Motor neuron (in vitro differentiated cells): ENCODE results near the gene LOX. TPM values are rescaled to one million over a fixed set of nuclear protein-coding genes. Genes with fewer than 3 reads are reported as not detected.

Experiments
- ATAC-seq, 8 experiments: fragments of 200-7000 bp; cut with Tn5 transposase; replicated peaks in 6 of 8; 2 replicates each; pipeline ENCODE4 v1.8.0; 2021; ENCODE audit warnings: mild to moderate bottlenecking in 8 of 8, moderate library complexity in 8 of 8
- H3K27ac ChIP-seq, 2 donors: fragments of 250-450 bp; sonication (Bioruptor Pico); 2 replicates each; pipeline ENCODE4 v1.9.0; 2021; ENCODE audit warnings: antibody characterized with exemption in 2 of 2, mild to moderate bottlenecking in 2 of 2, moderate library complexity in 1 of 2
- H3K4me1 ChIP-seq, 2 donors: fragments of 250-450 bp; sonication (Bioruptor Pico); replicated peaks in 1 of 2; 2 replicates each; pipeline ENCODE4 v1.6.1; 2021; ENCODE audit warnings: antibody characterized with exemption in 2 of 2, mild to moderate bottlenecking in 2 of 2, moderate library complexity in 1 of 2
- H3K4me3 ChIP-seq, 5 donors: fragments of 250-450 bp; sonication (Bioruptor Pico); 2 replicates each; pipeline ENCODE4 v1.9.0; 2021; ENCODE audit warnings: antibody characterized with exemption in 5 of 5, mild to moderate bottlenecking in 5 of 5, moderate library complexity in 4 of 5
- WGBS, 10 experiments: fragments of 450-650 bp; shearing (Covaris generic); methylation state at CpG; one replicate each; pipeline ENCODE4 v1.0.0; 2022; 5-methylcytosine and 5-hydroxymethylcytosine counted together
- in situ Hi-C, 9 experiments: fragments of 400-800 bp; cut with MboI; loops; one replicate each; pipeline ENCODE4 v1.15.0; 2021; ENCODE audit warnings: low sequenced_read_pairs in 9 of 9, low pct_unique_long_range_greater_than_20kb in 2 of 9; ENCODE audit not compliant: unreplicated experiment in 9 of 9
- total RNA-seq, 8 experiments: library from RNA; unstranded; fragments of 300-600 nt; gene quantifications; 2 replicates each; pipeline versions ENCODE4 v1.2.3 to v1.2.4, GENCODE V29; 2022

The LOX gene
- total RNA-seq, 8 experiments from 2014 or later, result 1.0 to 147 (median 15.5) TPM

DNA sequence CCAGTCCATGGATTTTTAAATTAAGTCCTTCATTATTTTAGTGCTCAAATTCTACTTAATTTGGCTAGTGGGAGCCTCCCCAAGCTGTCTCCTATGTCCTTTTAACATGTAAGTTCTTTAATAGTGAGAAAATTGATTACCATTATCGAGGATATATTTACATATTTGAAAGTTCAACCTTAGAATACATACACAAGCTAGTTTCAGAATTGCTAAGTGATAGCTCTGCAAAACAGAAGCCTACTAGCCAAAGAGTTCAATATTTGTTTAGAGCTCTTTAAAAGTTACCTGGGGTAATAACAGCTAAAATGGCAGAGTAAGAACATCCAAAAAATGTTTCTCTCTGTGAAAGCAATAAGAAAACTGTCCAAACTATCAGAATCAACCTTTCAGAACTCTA lies 48.2 kb downstream of the LOX start:
- WGBS, 10 experiments, result 73 to 100% (median 84%) methylated on average over 1 of the region's 1 CpG; no CpG with 5 or more reads in 4 of the 10 experiments
- in situ Hi-C loops, result no loop called here
- Histone ChIP-seq H3K27ac (no peak overlapping the region), H3K4me3 (no peak overlapping the region), H3K4me1 (no peaks in the 10 kb centered on the region)
- no peak for ATAC-seq

DNA sequence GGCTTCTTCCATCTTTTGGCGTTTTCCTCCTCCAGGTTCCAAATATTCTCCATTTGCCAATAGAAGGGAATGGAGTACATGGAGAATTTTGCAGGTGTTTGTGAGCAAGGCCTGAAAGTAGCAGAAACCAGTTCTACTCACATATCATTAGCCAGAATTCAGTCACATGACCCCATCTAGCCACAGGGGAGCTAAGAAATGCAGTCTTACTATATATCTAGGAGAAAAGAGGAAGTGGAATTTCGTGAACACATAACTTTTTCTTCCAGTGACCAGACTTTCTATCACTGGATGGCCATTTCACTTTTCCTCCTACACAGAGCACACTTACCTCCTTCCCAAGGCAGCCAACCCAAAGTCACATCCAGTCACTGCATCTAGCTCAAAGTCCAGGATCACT lies 55.1 kb downstream of the LOX start:
- H3K27ac ChIP-seq, result no peak overlapping the region
- no peak overlapping the region for H3K4me3 ChIP-seq
- in situ Hi-C loops, result no loop called here
- no peak for ATAC-seq
- H3K4me1 ChIP-seq, result no peaks in the 10 kb centered on the region
- WGBS, 10 experiments, result 83 to 100% (median 100%) methylated on average over 1 to 2 of the region's 2 CpGs; no CpG with 5 or more reads in 2 of the 10 experiments

DNA sequence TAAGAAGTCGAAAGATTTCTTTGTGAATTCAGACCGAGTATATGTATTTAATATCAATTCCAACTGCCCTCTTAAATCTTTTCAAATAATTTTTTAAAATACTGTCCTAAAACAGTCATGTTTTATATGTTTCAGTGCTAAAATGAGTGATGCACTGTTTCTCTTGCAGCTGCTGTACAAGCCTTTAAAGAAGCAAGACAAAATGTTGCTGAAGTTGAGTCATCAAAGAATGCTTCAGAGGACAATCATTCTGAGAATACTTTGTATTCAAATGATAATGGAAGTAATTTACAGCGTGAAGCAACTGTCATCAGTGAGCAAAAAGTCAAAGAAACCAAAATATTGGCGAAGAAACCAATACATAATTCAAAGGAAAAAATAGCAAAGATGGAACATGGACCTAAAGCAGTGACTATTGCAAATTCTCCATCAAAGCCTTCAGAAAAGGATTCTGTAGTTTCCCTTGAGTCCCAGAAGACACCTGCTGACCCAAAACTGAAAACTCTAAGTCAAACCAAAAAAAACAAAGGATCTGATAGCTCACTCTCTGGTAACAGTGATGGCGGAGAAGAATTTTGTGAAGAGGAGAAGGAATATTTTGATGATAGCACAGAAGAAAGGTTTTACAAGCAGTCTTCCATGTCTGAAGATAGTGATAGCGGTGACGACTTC lies 58.0 kb downstream of the LOX start:
- 80 to 99% (median 87%) methylated on average over 5 to 7 of the region's 7 CpGs for WGBS, 10 experiments
- Histone ChIP-seq H3K4me1 (no peaks in the 10 kb centered on the region), H3K27ac (no peak overlapping the region), H3K4me3 (no peak overlapping the region)
- ATAC-seq, result no peak
- in situ Hi-C loops, result no loop called here

DNA sequence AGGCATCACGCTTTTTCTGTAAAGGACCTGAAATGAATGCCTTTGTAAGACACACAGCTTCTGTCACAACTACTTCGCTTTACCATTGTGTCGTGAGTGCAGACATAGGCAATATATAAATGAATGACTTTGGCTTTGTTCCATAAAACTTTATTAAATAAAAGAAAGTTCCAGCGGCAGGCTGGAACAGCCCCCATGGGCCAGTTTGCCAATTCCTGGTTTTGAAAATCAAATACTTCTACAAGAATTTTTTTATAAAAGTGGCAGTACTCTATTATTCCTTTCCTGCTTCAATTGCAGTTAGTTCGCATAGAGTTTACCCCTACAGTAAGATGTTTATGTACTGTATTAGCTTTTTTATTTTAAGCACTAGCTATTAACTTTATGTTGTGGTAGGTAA lies 62.6 kb downstream of the LOX start:
- no peak for ATAC-seq
- Histone ChIP-seq H3K27ac (no peak overlapping the region), H3K4me3 (no peak overlapping the region), H3K4me1 (no peaks in the 10 kb centered on the region)
- 61 to 92% (median 84%) methylated on average over 2 to 5 of the region's 5 CpGs for WGBS, 10 experiments
- in situ Hi-C loops, result no loop called here

- WGBS, 10 experiments, result 22 to 96% (median 86%) methylated on average over 3 to 6 of the region's 6 CpGs
- in situ Hi-C loops, result no loop called here
Observed at GRCh38 chr5:122014236-122014935, 63.7 kb downstream of the LOX start.

More at GRCh38 chr5:122014236-122014935, 63.7 kb downstream of the LOX start:
- H3K27ac ChIP-seq, result no peak overlapping the region
- no peak overlapping the region for H3K4me3 ChIP-seq
- no peak for ATAC-seq
- no peaks in the 10 kb centered on the region for H3K4me1 ChIP-seq

Other genes with a start within 250 kb of the LOX start
- under 1 TPM in 1 of 8 experiments, not detected in 7; 0.57 TPM for gene FTMT, start 226.4 kb downstream of the LOX start, total RNA-seq
- 10 to 100 TPM; 11.6 to 25.7 (median 14.5) TPM for gene SRFBP1, start 116.3 kb downstream of the LOX start, total RNA-seq
- gene ZNF474, start 51.3 kb upstream of the LOX start, total RNA-seq, result 10 to 100 TPM in 1 of 8 experiments, 1 to 10 TPM in 2, under 1 TPM in 5; 0.21 to 15.9 (median 0.63) TPM
- gene SNCAIP, start 234.0 kb upstream of the LOX start, total RNA-seq, result 10 to 100 TPM in 5 of 8 experiments, 1 to 10 TPM in 3; 1.6 to 42.3 (median 17.8) TPM